ENCODE results near the gene SCN2B.

SCN2B gene

DNA sequence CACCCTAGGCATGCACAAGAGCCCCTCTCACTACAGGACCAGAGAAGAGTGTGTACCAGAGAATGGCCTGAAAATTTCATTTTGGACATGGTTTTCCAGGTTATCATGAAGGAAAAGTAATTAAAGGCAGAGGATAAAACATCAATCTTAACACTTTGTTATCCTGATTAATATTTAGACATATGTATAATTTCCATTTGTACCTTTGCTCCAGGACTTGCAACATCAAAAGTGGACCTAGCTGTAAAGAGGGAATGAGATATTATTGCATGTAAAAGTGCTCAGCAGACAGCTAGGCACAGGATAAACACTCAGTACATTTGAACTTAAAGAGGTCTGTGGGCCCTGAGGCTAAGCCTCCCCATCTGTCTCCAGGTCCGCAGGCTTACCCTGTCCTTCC is 21.8 kb downstream of the SCN2B start:
- H3K4me3 ChIP-seq (ENCODE audit: low read depth, low read length), result no peak overlapping the region

DNA sequence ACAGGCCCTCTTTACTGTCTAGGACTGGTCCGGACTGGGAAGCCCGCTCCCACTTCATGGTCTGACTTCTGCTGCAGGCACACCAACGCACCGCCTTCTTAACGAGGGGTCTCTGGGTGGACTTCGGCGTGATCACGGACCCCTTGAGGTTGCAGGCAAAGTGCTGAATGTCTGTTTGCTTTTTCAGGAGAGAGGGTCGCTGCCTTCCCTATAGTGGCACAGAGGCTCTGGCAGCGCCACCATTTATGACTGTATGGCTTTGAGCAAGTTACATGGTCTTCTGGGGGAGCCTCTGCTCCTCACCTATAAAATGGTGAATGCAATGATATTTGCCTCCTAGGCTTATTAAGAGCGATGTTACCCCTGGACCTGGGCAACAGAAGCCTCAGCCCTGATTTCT is 22.5 kb downstream of the SCN2B start:
- no peak overlapping the region for H3K4me3 ChIP-seq (ENCODE audit: low read depth, low read length)

DNA sequence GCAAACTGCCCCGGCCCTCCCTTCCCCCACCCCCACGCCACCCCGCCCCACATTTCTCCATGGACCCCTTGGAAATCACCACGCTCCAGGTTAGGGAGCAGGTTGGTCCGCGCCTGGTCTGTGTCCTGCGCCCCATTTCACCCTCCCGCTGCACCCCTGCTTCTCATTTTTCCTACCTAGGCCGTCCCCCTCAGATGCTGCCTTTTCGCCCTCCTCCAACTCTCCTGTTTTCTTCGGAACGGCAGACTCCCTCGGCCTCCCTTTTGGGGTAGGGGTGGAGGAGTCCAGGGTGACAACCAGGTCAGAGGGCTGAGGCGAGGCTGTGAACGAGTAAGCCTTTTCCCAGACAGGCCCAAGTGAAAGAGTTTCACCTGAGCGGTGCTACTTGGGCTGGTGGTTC is 22.9 kb downstream of the SCN2B start:
- H3K4me3 ChIP-seq (ENCODE audit: low read depth, low read length), result peak overlapping the region; percentile 65

DNA sequence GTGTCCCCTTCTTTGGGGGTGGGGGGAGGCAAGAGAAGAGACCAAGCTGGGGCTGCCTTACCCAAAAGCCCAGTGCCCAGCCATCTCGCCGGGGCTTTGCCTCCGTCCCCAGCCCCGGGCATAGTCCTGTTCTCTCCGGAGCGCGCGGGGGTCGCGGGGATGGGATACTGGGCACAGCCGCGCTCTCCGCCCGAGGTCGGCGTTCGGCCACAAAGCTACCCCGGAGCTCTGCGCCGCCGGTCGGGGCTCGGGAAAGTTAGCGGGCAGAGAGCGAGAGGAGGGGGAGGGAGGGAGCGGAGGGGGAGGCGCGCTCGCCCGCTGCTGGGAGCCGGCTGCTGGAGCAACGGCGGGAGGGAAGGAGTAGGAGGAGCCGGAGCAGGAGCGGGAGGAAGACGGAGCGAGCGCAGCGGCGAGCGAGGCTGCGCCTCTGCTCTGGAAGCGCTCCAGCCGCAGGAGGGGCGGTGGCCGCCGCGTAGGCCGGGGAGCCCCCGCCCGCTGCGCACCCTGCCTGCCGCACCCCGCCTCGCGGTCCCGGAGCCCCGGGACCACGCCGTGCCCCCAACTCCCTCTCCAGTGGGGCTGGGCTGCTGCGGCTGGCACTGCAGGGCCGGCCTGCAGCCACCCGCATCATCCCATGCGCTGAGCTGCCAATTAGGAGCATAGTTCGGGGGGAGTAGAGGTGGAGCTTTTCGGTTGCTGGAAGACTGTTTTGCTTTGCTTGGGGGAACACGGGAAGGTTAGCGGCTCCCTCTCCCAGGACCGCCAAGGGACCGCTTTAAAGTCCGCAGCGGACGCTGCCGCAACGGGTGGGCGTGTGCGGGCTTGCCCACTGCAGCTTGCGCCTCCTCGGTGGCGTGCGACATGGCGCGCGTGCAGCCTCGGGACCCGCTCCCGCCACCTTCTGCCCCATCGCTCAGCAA is 23.6 kb downstream of the SCN2B start, which contains the start of gene SCN4B:
SCN4B (minus strand) TSS at position 272 of the 920 bp plus-strand sequence; CDS start at position 122, 150 bp downstream.
- peak within 1 kb of the TSS; percentile 65 for H3K4me3 ChIP-seq (ENCODE audit: low read depth, low read length)

DNA sequence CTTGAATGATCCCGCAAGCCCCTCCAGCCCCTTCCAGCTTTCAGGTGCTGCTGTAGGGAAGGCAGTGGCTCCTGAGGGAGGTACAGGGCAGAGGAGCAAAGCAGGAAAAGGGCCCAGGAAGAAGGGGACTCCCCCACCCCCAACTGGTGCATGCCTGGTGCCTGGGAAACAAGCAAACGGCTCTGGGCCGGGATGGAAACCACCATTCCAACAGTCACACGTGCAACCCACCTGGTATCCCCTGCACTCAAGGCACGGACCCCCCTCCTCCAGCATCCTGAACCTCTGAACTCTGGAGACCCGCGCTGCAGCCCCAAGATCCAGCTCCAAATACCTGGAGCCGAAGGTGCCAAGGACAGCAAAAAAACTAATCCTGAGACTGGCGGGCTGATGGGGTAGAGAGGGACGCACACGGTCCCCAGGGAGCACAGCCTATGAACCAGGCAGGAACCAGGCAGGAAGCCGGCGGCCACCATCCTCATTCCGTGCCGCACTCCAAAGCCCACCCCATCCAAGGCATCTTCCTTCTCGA is 24.4 kb downstream of the SCN2B start:
- peak overlapping the region; percentile 65 for H3K4me3 ChIP-seq (ENCODE audit: low read depth, low read length)

DNA sequence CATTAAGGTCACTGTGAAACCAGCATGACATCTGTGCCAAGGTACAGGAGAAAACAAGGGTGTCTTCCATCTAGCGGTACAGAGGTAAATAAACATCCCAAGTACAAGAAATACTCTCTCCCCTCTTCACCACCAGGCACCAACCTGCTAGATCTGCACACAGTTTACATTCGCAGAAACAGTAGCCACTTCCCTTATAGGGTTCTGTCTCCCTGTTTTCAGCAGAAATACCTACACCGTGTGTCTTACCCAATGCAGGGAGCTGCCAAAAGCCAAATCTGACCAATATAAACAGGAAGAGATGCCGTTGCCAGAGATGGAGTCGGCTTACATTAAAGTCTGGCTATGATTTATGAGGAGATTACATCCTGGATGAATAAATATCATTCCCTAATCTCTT is 25.0 kb downstream of the SCN2B start:
- H3K4me3 ChIP-seq (ENCODE audit: low read depth, low read length), result no peak overlapping the region

DNA sequence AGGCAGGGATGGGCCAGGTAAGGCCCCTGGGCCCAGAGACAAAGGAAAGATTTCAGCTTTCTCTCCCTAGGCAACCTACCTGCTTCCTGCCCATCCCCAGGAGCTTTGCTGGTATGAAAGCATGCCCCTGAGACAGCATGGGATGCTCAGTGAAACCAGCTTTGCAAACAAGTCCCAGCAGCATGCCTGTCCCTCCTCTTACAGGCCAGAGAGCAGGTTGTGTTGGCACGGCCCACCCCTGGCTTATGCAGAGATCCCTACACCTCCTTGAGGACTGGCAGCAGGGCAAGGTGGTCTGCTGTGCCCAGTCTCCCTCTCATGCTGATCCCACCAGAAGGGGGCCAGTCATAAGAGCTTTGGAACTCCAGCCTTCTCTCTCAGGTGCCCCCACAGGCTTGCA is 26.9 kb downstream of the SCN2B start:
- no peak overlapping the region for H3K4me3 ChIP-seq (ENCODE audit: low read depth, low read length)

DNA sequence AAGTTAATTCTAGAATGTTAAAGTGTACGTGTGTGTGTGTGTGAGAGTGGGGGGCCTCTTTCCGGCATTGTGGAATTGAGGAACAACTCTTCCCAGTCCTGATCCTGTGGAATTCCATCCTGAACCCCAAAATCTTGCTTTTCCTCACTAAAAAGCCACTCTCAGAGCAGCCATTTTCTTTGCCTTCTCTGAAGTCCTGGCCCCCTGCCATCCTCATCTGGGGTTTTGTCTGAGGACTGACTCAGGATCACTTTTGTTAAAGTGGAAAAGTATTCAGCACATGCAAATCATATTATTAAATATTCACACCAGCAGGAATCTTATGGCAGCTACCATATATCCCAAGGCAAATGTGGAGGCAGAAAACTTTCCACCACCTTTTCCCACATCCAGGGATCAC is 27.6 kb downstream of the SCN2B start:
- H3K4me3 ChIP-seq (ENCODE audit: low read depth, low read length), result no peak overlapping the region

DNA sequence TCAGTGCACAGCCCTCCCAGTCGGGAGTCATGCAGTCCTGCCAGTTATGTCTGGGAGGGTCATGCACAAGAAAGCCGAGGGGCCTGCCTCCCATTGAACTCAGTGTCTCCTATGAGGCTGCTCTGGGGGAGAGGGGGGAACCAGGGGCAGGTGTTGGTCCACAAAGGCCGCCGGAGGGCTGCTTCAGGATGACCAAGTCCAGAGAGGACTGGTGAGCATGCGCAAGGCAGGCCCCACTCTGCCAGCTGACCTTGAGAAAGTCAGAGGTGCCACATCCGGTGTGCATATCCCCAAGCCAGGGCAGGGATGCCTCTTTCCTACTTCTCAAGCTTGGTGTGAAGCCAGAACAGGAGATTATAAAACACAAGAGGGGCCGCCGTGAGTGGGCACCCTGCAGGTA is 28.2 kb downstream of the SCN2B start:
- H3K4me3 ChIP-seq (ENCODE audit: low read depth, low read length), result no peak overlapping the region

DNA sequence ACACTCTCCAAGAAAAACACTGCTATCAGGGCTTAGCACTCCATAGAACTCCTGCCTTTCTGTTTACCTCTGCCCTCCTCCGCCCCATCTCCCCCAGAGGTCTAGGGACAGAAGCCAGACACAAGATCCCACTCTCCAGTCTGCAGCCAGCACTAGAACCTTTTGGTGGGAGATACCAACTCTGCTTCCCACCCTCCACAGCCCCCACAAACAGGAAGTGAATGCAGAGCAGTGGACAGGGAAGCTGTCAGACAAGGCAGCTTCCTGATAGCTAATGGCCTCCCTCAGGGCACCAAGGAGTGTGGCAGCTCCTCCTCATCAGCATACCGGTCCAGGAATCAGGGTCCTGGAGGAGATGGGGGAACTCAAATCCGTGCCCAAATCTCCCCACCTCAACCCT is 28.9 kb downstream of the SCN2B start:
- no peak overlapping the region for H3K4me3 ChIP-seq (ENCODE audit: low read depth, low read length)

DNA sequence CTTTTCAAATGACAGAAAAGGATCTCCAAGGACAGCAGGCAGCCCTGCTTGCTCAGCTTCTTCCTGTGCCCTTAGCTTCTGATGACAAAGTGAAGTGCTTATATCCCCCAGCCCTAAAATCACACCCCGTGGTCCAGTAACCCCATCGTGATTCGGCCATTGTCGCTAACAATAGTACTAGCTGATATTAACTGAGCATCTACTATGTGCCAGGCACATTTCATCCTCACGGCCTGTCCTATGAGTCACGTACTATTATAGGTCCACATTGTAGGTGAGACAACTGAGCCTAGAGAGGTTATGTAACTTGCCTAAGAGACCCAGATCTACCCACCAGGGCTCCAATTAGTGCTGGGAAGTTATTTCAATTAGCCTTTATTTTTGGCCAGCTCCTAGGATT is 29.9 kb downstream of the SCN2B start:
- peak overlapping the region; percentile 55 for H3K4me3 ChIP-seq (ENCODE audit: low read depth, low read length)

DNA sequence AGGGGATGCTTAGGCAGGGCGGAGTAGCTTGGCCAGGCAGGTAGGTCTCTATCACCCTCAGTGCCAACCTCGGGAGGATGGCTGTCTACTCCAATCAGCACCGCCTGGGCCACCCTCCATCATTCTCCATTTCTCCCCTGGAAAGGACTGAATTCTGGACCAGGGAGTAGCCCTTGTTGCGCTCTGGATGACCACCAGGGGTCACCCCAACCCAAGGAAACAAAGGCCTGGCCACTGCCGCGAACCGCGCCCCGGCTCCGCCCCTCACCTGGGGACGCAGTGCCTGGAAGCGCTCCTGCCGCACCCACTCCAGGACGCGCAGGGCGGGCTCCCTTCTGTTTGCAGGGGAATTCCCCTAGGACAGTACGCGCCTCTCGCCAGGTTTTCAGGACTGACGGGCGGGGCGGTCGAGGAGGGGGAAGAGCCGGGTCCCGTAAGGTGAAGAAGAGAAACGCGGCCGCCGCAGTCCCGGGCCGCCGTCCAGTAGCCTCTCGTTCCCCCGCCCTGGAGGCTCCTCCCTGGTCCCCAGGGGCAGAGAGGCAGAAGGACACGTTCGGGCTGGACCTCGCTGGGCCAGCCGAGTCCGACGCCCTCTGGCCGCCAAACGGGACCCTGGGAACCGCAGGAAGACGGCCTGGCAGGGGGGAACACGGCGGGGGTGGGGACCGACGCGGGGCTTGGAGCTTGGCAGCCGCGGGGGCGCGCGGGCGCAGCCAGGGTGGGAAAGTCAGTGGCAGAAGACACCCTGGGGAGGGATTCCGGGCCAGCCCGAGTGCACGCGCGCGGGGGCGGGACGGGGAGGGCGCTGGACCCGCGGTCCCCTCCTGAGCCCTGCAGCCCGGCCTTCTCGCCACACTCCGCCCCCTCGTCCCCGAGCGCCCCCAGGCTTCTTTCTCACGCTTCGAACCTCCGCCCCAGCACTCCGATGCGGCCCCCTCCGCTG is 30.9 kb downstream of the SCN2B start:
- peak overlapping the region; percentile 55 for H3K4me3 ChIP-seq (ENCODE audit: low read depth, low read length)

DNA sequence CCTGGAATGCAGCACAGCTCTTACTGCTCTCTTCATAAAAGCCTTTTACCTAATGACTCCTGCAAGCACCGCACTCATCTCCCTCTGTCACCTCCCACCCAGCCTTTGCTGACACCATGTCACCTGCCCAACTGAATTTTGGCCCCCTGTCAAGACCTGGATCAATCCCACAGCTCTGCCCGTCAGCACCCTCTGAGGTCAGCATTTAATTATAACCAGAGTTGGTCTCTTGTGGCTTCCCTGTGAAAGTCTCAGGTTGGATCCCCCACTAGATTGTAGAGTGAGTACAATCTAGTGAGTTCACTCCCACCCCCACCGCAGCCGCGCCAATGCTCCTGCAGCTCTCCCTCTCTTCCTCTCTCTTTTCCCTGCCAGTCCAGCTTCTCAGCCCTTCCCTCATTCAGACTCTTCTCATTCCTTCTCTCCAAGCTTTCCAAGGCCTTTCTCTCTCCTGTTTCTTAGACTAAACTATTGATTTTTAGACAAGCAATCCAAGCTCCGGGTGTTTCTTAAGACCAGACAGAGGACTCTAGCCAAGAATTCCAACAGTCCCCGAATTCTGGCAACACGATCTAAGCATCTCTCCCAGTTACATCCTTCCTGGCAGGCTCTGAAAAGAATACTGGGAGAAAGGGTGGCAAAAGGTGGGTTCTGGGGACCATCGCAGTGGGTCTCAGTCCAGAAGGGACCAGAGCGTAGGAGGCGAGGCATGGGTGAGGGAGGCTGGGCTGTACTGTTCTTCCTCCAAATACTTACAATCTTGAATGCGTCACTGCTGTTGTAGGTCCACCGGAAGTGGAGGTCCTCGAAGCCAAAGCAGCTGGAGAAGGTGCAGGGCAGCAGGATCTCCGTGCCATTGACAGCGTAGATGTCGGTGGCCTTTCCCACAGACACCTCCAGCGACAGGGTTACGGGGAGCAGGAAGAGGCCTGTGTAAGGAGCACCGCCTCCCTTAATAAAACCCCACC is 31.9 kb downstream of the SCN2B start:
- H3K4me3 ChIP-seq (ENCODE audit: low read depth, low read length), result no peak overlapping the region

DNA sequence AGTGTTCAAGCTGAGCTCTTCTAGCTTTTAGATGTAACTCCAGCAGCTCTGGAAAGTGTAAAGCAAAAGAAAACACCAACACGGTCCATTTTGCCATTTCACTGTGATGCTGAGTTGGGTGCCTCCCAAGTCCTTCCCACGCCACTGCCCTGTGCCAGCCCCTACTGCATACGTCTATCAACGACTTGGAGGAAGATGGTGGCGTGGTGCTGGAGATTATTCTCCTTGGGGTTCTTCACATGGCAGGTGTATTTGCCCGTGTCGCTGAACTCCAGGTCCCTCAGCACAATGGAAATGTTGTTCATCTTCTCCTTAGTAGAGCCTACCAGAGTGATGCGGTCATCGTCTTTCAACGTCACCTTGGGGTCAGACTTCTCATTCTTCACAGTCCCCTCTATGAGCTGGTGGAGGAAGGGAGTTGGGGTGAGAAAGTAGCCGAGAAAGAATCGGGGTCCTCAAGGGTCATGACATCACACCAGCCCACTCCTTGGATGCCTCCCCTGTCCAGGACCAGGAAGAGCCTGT is 32.7 kb downstream of the SCN2B start:
- no peak overlapping the region for H3K4me3 ChIP-seq (ENCODE audit: low read depth, low read length)

DNA sequence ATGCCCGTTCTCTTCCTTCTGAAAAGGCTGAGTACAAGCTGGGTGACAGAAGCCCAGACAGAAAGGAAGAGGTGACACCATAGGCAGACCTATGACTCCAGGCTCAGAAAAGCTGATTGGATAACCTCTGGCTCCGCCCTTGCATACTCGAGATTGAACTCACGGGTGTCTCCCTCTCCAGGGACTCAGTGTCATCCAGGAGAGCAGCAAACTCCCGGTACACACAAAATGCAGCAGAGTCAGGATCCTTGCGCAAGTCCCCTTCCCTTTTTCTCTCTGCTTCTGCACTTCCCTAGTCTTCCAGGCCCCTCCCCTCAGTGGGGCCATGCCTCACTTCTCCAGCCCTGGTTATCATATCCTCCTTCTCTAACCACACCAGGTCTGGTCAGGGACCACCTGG is 33.6 kb downstream of the SCN2B start:
- H3K4me3 ChIP-seq (ENCODE audit: low read depth, low read length), result no peak overlapping the region

DNA sequence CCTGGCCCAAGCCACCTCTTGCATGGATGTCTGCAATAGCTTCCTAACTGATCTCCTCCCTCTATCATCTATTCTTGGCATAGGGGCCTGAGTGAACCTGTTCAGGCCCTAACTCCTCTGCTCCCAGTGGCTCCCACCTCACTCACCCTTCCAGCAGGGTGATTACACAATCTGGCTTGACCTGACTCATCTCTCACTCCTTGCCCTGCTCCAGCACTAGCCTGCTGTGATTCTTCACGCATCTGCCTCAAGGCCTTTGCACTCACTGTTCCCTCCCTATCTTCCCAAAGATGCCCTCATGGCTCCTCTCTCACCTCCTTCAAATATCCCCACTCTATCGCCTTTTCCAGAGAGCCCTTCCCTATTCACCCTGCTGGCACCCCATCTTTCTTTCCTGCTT is 34.4 kb downstream of the SCN2B start:
- H3K4me3 ChIP-seq (ENCODE audit: low read depth, low read length), result no peak overlapping the region

DNA sequence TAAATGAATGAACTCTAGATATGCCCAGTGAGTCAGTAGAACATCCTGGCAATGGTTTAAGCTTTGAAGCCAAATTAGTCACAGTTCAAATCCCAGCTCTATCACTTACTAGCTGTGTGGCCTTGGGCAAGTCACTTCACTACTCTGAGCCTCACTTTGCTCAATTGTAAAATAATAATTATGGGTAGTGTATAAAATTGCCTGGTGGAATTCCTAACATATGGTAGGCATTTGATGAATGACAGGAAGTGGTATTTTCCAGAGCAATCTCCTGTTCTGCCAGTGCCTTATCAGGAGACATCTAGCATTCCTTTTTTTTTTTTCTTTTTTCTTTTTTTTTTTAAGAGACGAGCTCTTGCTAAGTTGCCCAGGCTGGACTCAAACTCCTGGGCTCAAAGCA is 36.9 kb downstream of the SCN2B start:
- no peak overlapping the region for H3K4me3 ChIP-seq (ENCODE audit: low read depth, low read length)

DNA sequence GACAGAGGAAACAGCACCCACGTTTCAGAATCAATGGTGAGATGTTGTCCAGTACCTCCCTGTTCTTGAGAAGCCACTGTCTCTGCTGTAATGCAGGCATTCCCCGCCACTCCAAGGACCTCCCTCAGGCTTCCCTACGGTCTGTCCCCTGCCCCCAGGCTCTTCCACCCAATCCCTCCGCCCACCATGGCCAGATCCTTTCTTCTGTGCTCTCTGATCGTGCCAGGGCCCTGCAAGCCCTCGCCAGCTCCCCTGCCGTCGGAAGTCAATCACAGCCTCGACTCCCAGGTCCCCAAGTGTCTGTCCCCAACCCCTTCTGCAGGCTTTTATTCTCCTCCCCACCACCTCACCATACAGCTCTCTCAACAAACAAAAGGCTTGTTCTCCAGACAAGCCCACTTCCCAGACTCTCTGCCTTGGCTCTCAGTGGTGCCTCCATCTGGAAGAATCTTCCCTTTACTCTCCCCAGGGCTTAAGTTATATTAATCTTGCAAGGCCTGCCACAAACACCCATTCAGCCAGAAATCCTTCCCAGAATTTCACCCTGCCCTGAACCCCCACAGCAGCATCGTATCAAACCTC is 37.5 kb downstream of the SCN2B start:
- no peak overlapping the region for H3K4me3 ChIP-seq (ENCODE audit: low read depth, low read length)

DNA sequence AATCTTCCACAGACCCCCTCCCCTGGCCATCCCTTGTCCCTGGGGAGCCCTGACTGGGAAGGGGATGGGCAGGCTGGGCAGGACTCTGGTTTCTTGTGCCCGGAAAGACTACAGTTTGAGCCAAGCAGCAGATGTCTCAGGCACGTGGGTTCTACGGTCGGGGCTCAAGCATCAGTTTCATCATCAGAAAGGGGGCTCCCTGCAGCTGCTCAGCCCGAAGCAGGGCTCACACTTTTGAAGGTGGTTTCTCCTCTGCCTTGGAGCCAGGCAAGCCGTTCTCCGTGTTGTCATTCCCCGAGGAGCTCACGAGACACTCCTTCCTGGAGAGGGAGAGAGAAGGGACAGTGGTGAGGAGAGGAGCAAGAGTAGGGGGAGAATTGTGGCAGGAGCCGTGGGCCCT is 39.6 kb downstream of the SCN2B start:
- H3K4me3 ChIP-seq (ENCODE audit: low read depth, low read length), result no peak overlapping the region

DNA sequence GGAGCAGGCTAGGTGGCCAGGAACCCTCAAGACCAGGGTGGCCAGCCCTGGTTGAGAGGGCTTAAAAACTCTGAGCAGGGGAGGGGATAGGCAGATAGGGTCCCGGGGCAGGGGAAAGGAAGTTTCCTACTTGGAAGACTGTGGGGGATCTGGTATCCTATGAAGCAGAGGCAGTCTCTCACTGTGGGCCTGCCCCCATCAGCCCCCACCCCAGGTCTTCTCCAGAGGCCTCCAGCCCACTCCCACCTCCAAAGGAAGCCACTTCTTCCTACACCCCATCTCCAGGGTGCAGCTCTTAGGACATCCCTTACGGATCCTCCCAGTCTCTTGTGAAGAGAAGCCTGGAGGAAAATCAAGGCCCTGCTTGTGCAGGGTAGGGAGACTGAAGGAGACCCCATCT is 40.1 kb downstream of the SCN2B start:
- no peak overlapping the region for H3K4me3 ChIP-seq (ENCODE audit: low read depth, low read length)
